Measurements from ENCODE around the gene CDC25A.

CDC25A gene

GRCh38 chr3:48188266-48189201 is at the start of gene CDC25A:
CDC25A (minus strand) TSS chr3:48188417; CDS start chr3:48187947, 470 bp downstream.
- Histone ChIP-seq H3K27me3 (ENCODE audit: control insufficient read depth in 1 of 2, insufficient read depth in 2 of 2, low read length in 2 of 2) (no peaks in the 10 kb centered on the region), H3K4me1 (ENCODE audit: insufficient read depth, low read length) (peaks cover 17% of the 10 kb centered on the region), H3K4me3 (ENCODE audit: low read depth in 1 of 2, low read length in 2 of 2) (peak within 1 kb of the TSS; percentile 76 to 88), H3K36me3 (ENCODE audit: insufficient read depth, low read length) (no peaks in the 10 kb centered on the region), H3K9ac (ENCODE audit: low read length) (no peak within 1 kb of the TSS), H3K27ac (ENCODE audit: low read depth, low read length) (peak within 1 kb of the TSS; percentile 4), H3K9me3 (ENCODE audit: low read length) (no peaks in the 10 kb centered on the region)

GRCh38 chr3:48236531-48236930 is 48.3 kb upstream of the CDC25A start:
- H3K4me3 ChIP-seq (ENCODE audit: low read depth in 1 of 2, low read length in 2 of 2), result no peak overlapping the region
- no peaks in the 10 kb centered on the region for H3K36me3 ChIP-seq (ENCODE audit: insufficient read depth, low read length)
- H3K4me1 ChIP-seq (ENCODE audit: insufficient read depth, low read length), result peaks cover 6% of the 10 kb centered on the region
- no peaks in the 10 kb centered on the region for H3K9me3 ChIP-seq (ENCODE audit: low read length)
- no peak overlapping the region for H3K9ac ChIP-seq (ENCODE audit: low read length)
- no peaks in the 10 kb centered on the region for H3K27me3 ChIP-seq (ENCODE audit: control insufficient read depth in 1 of 2, insufficient read depth in 2 of 2, low read length in 2 of 2)
- no peak overlapping the region for H3K27ac ChIP-seq (ENCODE audit: low read depth, low read length)

GRCh38 chr3:48233542-48233941 is 45.3 kb upstream of the CDC25A start:
- no peak overlapping the region for H3K4me3 ChIP-seq (ENCODE audit: low read depth in 1 of 2, low read length in 2 of 2)
- no peak overlapping the region for H3K9ac ChIP-seq (ENCODE audit: low read length)
- H3K27me3 ChIP-seq (ENCODE audit: control insufficient read depth in 1 of 2, insufficient read depth in 2 of 2, low read length in 2 of 2), result no peaks in the 10 kb centered on the region
- no peaks in the 10 kb centered on the region for H3K9me3 ChIP-seq (ENCODE audit: low read length)
- H3K27ac ChIP-seq (ENCODE audit: low read depth, low read length), result no peak overlapping the region
- H3K4me1 ChIP-seq (ENCODE audit: insufficient read depth, low read length), result no peaks in the 10 kb centered on the region
- H3K36me3 ChIP-seq (ENCODE audit: insufficient read depth, low read length), result no peaks in the 10 kb centered on the region

- Histone ChIP-seq H3K27ac (ENCODE audit: low read depth, low read length) (no peak overlapping the region), H3K4me3 (ENCODE audit: low read depth in 1 of 2, low read length in 2 of 2) (no peak overlapping the region), H3K27me3 (ENCODE audit: control insufficient read depth in 1 of 2, insufficient read depth in 2 of 2, low read length in 2 of 2) (no peaks in the 10 kb centered on the region), H3K9me3 (ENCODE audit: low read length) (no peaks in the 10 kb centered on the region), H3K4me1 (ENCODE audit: insufficient read depth, low read length) (no peaks in the 10 kb centered on the region), H3K9ac (ENCODE audit: low read length) (no peak overlapping the region), H3K36me3 (ENCODE audit: insufficient read depth, low read length) (no peaks in the 10 kb centered on the region)
Observed at GRCh38 chr3:48232734-48233133, 44.5 kb upstream of the CDC25A start.

GRCh38 chr3:48232232-48232631 is 44.0 kb upstream of the CDC25A start:
- Histone ChIP-seq H3K9ac (ENCODE audit: low read length) (no peak overlapping the region), H3K27ac (ENCODE audit: low read depth, low read length) (no peak overlapping the region), H3K4me3 (ENCODE audit: low read depth in 1 of 2, low read length in 2 of 2) (no peak overlapping the region), H3K27me3 (ENCODE audit: control insufficient read depth in 1 of 2, insufficient read depth in 2 of 2, low read length in 2 of 2) (no peaks in the 10 kb centered on the region), H3K36me3 (ENCODE audit: insufficient read depth, low read length) (no peaks in the 10 kb centered on the region), H3K4me1 (ENCODE audit: insufficient read depth, low read length) (no peaks in the 10 kb centered on the region), H3K9me3 (ENCODE audit: low read length) (no peaks in the 10 kb centered on the region)

- no peaks in the 10 kb centered on the region for H3K27me3 ChIP-seq (ENCODE audit: control insufficient read depth in 1 of 2, insufficient read depth in 2 of 2, low read length in 2 of 2)
- H3K9me3 ChIP-seq (ENCODE audit: low read length), result no peaks in the 10 kb centered on the region
- H3K4me1 ChIP-seq (ENCODE audit: insufficient read depth, low read length), result no peaks in the 10 kb centered on the region
- H3K4me3 ChIP-seq (ENCODE audit: low read depth in 1 of 2, low read length in 2 of 2), result no peak overlapping the region
- H3K27ac ChIP-seq (ENCODE audit: low read depth, low read length), result no peak overlapping the region
- H3K9ac ChIP-seq (ENCODE audit: low read length), result no peak overlapping the region
- no peaks in the 10 kb centered on the region for H3K36me3 ChIP-seq (ENCODE audit: insufficient read depth, low read length)
Observed at GRCh38 chr3:48226939-48227338, 38.7 kb upstream of the CDC25A start.

GRCh38 chr3:48225587-48225986 is 37.4 kb upstream of the CDC25A start:
- Histone ChIP-seq H3K9ac (ENCODE audit: low read length) (no peak overlapping the region), H3K36me3 (ENCODE audit: insufficient read depth, low read length) (no peaks in the 10 kb centered on the region), H3K4me1 (ENCODE audit: insufficient read depth, low read length) (no peaks in the 10 kb centered on the region), H3K27me3 (ENCODE audit: control insufficient read depth in 1 of 2, insufficient read depth in 2 of 2, low read length in 2 of 2) (no peaks in the 10 kb centered on the region), H3K9me3 (ENCODE audit: low read length) (no peaks in the 10 kb centered on the region), H3K4me3 (ENCODE audit: low read depth in 1 of 2, low read length in 2 of 2) (no peak overlapping the region), H3K27ac (ENCODE audit: low read depth, low read length) (no peak overlapping the region)

GRCh38 chr3:48222616-48223513 is 34.6 kb upstream of the CDC25A start, which contains the start of gene CAMP:
CAMP (plus strand) TSS chr3:48223495; CDS start chr3:48223512, 17 bp downstream.
- Histone ChIP-seq H3K4me1 (ENCODE audit: insufficient read depth, low read length) (no peaks in the 10 kb centered on the region), H3K9me3 (ENCODE audit: low read length) (no peaks in the 10 kb centered on the region), H3K36me3 (ENCODE audit: insufficient read depth, low read length) (no peaks in the 10 kb centered on the region), H3K27me3 (ENCODE audit: control insufficient read depth in 1 of 2, insufficient read depth in 2 of 2, low read length in 2 of 2) (no peaks in the 10 kb centered on the region), H3K9ac (ENCODE audit: low read length) (no peak within 1 kb of the TSS), H3K27ac (ENCODE audit: low read depth, low read length) (no peak within 1 kb of the TSS), H3K4me3 (ENCODE audit: low read depth in 1 of 2, low read length in 2 of 2) (no peak within 1 kb of the TSS)

- Histone ChIP-seq H3K27me3 (ENCODE audit: control insufficient read depth in 1 of 2, insufficient read depth in 2 of 2, low read length in 2 of 2) (no peaks in the 10 kb centered on the region), H3K4me1 (ENCODE audit: insufficient read depth, low read length) (peaks cover 9% of the 10 kb centered on the region), H3K9ac (ENCODE audit: low read length) (no peak overlapping the region), H3K27ac (ENCODE audit: low read depth, low read length) (no peak overlapping the region), H3K36me3 (ENCODE audit: insufficient read depth, low read length) (no peaks in the 10 kb centered on the region), H3K4me3 (ENCODE audit: low read depth in 1 of 2, low read length in 2 of 2) (no peak overlapping the region), H3K9me3 (ENCODE audit: low read length) (no peaks in the 10 kb centered on the region)
Observed at GRCh38 chr3:48220746-48221145, 32.5 kb upstream of the CDC25A start.

GRCh38 chr3:48219543-48219942 is 31.3 kb upstream of the CDC25A start:
- Histone ChIP-seq H3K9me3 (ENCODE audit: low read length) (no peaks in the 10 kb centered on the region), H3K27me3 (ENCODE audit: control insufficient read depth in 1 of 2, insufficient read depth in 2 of 2, low read length in 2 of 2) (no peaks in the 10 kb centered on the region), H3K27ac (ENCODE audit: low read depth, low read length) (no peak overlapping the region), H3K9ac (ENCODE audit: low read length) (no peak overlapping the region), H3K4me3 (ENCODE audit: low read depth in 1 of 2, low read length in 2 of 2) (no peak overlapping the region), H3K36me3 (ENCODE audit: insufficient read depth, low read length) (no peaks in the 10 kb centered on the region), H3K4me1 (ENCODE audit: insufficient read depth, low read length) (peaks cover 18% of the 10 kb centered on the region)

GRCh38 chr3:48218537-48218936 is 30.3 kb upstream of the CDC25A start:
- no peak overlapping the region for H3K9ac ChIP-seq (ENCODE audit: low read length)
- H3K4me1 ChIP-seq (ENCODE audit: insufficient read depth, low read length), result peaks cover 18% of the 10 kb centered on the region
- no peak overlapping the region for H3K4me3 ChIP-seq (ENCODE audit: low read depth in 1 of 2, low read length in 2 of 2)
- no peaks in the 10 kb centered on the region for H3K27me3 ChIP-seq (ENCODE audit: control insufficient read depth in 1 of 2, insufficient read depth in 2 of 2, low read length in 2 of 2)
- no peaks in the 10 kb centered on the region for H3K9me3 ChIP-seq (ENCODE audit: low read length)
- H3K27ac ChIP-seq (ENCODE audit: low read depth, low read length), result no peak overlapping the region
- H3K36me3 ChIP-seq (ENCODE audit: insufficient read depth, low read length), result no peaks in the 10 kb centered on the region

Measured in muscle layer of colon (tissue), 2 donors.